Testis (tissue), 3 donors: ENCODE measurements around the gene CTNNA1. TPM values are rescaled to one million over a fixed set of nuclear protein-coding genes. Genes with fewer than 3 reads are reported as not detected.

Experiments used
- DNase-seq: peaks from one replicate; pipeline ENCODE4 v3.0.0-alpha.2; 2019
- H3K27ac ChIP-seq, 2 donors: fragments of 200-600 bp; sonication (generic); one replicate each; pipeline ENCODE4 v1.5.1; 2019
- H3K27me3 ChIP-seq: fragments of 200-600 bp; sonication (generic); one replicate; pipeline ENCODE4 v1.5.1; 2019
- H3K36me3 ChIP-seq: fragments of 200-600 bp; sonication (generic); one replicate; pipeline ENCODE4 v1.5.1; 2017; ENCODE audit warnings: low read depth; ENCODE audit errors: missing control alignments
- H3K4me1 ChIP-seq: fragments of 200-600 bp; sonication (generic); one replicate; pipeline ENCODE4 v1.5.1; 2019
- H3K4me3 ChIP-seq, 2 donors: fragments of 200-600 bp; sonication (generic); one replicate each; pipeline ENCODE4 v1.5.1; 2017 to 2019
- H3K9me3 ChIP-seq: fragments of 200-600 bp; sonication (generic); one replicate; pipeline ENCODE4 v1.5.1; 2017
- CTCF ChIP-seq, 3 experiments: fragments of 450-650 bp in 2 of 3; fragments of 200-600 bp in 1 of 3; sonication (generic) in 1 of 3; IDR thresholded peaks; one replicate each; pipeline ENCODE4 v1.5.1; 2016 to 2019; ENCODE audit warnings: antibody characterized with exemption in 3 of 3, mild to moderate bottlenecking in 2 of 3, moderate library complexity in 1 of 3
- POLR2A ChIP-seq: fragments of 450-650 bp; IDR thresholded peaks from one replicate; pipeline ENCODE4 v1.6.1; 2017; ENCODE audit warnings: antibody characterized with exemption, mild to moderate bottlenecking, moderate library complexity
- WGBS, 2 donors: methylation state at CpG; one replicate each; pipeline ENCODE4 v1.1.5; 2018; 5-methylcytosine and 5-hydroxymethylcytosine counted together
- intact Hi-C: fragments of 100-400 bp; cut with DNase I; formaldehyde crosslinking; loops from one replicate; pipeline ENCODE4 v1.15.1; 2023; ENCODE audit warnings: low total_unique reads
- polyA plus RNA-seq: library from polyadenylated mRNA; stranded (reverse); fragments of 350-450 nt; fragmentation: Illumina TruSeq; extraction: RNeasy Lipid Tissue Mini Kit (QIAGEN cat#74804); gene quantifications from one replicate; pipeline ENCODE4 v1.2.3, GENCODE V29; 2014; ENCODE audit warnings: low read depth, low replicate concordance; ENCODE audit not compliant: insufficient read depth
- total RNA-seq, 2 donors: library from RNA; depleted of rRNA; stranded (reverse); fragments of >200 nt; gene quantifications; one replicate each; pipeline ENCODE4 v1.2.3, GENCODE V29; 2016

CTNNA1 gene
- total and polyA plus RNA-seq, 3 donors from 2014 or later = 107 to 154 (median 135) TPM

- 91 to 94% methylated on average over 4 of the region's 4 CpGs for WGBS, 2 donors
- Histone ChIP-seq H3K36me3 (no peaks in the 10 kb centered on the region), H3K4me1 (peaks cover 16% of the 10 kb centered on the region), H3K9me3 (no peaks in the 10 kb centered on the region), H3K4me3 (no peak overlapping the region), H3K27me3 (no peaks in the 10 kb centered on the region), H3K27ac (no peak overlapping the region)
- TF ChIP-seq CTCF (IDR thresholded peaks at IDR 0.05) (no peak), POLR2A (no peak)
- intact Hi-C loops = no loop called here
- no peak for DNase-seq
Observed at GRCh38 chr5:138972836-138973235, 219.6 kb downstream of the CTNNA1 start.

GRCh38 chr5:138974227-138975063 lies 221.2 kb downstream of the CTNNA1 start:
- H3K4me1 ChIP-seq = peaks cover 16% of the 10 kb centered on the region
- intact Hi-C loops = no loop called here
- no peaks in the 10 kb centered on the region for H3K9me3 ChIP-seq
- peak overlapping the region; percentile 64 to 70 for H3K27ac ChIP-seq
- WGBS, 2 donors = 36 to 46% methylated on average over 8 of the region's 8 CpGs
- no peaks in the 10 kb centered on the region for H3K27me3 ChIP-seq
- H3K36me3 ChIP-seq = no peaks in the 10 kb centered on the region
- TF ChIP-seq POLR2A (no peak), CTCF (IDR thresholded peaks at IDR 0.05) (no peak)
- H3K4me3 ChIP-seq = no peak overlapping the region
- DNase-seq = peak; percentile 86

- no peaks in the 10 kb centered on the region for H3K36me3 ChIP-seq
- WGBS, 2 donors = 74 to 82% methylated on average over 9 to 10 of the region's 10 CpGs
- no peak overlapping the region for H3K4me3 ChIP-seq
- no peak for TF ChIP-seq CTCF (IDR thresholded peaks at IDR 0.05)
- TF ChIP-seq POLR2A = no peak
- intact Hi-C loops = no loop called here
- H3K27me3 ChIP-seq = no peaks in the 10 kb centered on the region
- H3K9me3 ChIP-seq = no peaks in the 10 kb centered on the region
- H3K27ac ChIP-seq = peak overlapping the region; percentile 64 to 70
- H3K4me1 ChIP-seq = peaks cover 16% of the 10 kb centered on the region
- peak; percentile 92 for DNase-seq
Observed at GRCh38 chr5:138975098-138975847, 222.0 kb downstream of the CTNNA1 start.

GRCh38 chr5:138978080-138978479 lies 224.9 kb downstream of the CTNNA1 start:
- DNase-seq = no peak
- TF ChIP-seq POLR2A (no peak), CTCF (IDR thresholded peaks at IDR 0.05) (no peak)
- Histone ChIP-seq H3K36me3 (no peaks in the 10 kb centered on the region), H3K27ac (no peak overlapping the region), H3K27me3 (no peaks in the 10 kb centered on the region), H3K9me3 (no peaks in the 10 kb centered on the region), H3K4me1 (peaks cover 9% of the 10 kb centered on the region), H3K4me3 (no peak overlapping the region)
- 90 to 100% methylated on average over 1 of the region's 1 CpG for WGBS, 2 donors
- intact Hi-C loops = no loop called here
